Hepatocyte (in vitro differentiated cells): ENCODE data around the gene COPZ2. TPM values are rescaled to one million over a fixed set of nuclear protein-coding genes. Genes with fewer than 3 reads are reported as not detected.
"Not testable (repeated sequence)": the region's sequence is repeated elsewhere in the genome, so short reads cannot be mapped to it uniquely, and the experiment has no call there.

ENCODE experiments used
- DNase-seq: peaks from one replicate; pipeline ENCODE4 v3.0.0-alpha.2; 2016; ENCODE audit warnings: low spot score
- H2AFZ ChIP-seq: fragments of 200-600 bp; sonication (generic); 2 replicates; pipeline ENCODE4 v1.6.0; 2016; ENCODE audit warnings: antibody characterized with exemption, mild to moderate bottlenecking
- H3K27ac ChIP-seq: fragments of 200-600 bp; sonication (generic); 2 replicates; pipeline ENCODE4 v1.5.1; 2016; ENCODE audit warnings: mild to moderate bottlenecking
- H3K27me3 ChIP-seq: fragments of 200-600 bp; sonication (generic); 2 replicates; pipeline ENCODE4 v1.6.1; 2016
- H3K36me3 ChIP-seq: fragments of 200-600 bp; sonication (generic); replicated peaks from 2 replicates; pipeline ENCODE4 v1.5.1; 2016; ENCODE audit warnings: low read depth; ENCODE audit not compliant: insufficient read depth
- H3K4me1 ChIP-seq: fragments of 200-600 bp; sonication (generic); 2 replicates; pipeline ENCODE4 v1.5.1; 2016; ENCODE audit warnings: mild to moderate bottlenecking, moderate library complexity; ENCODE audit not compliant: insufficient read depth
- H3K4me2 ChIP-seq: fragments of 200-600 bp; sonication (generic); 2 replicates; pipeline ENCODE4 v1.6.0; 2016
- H3K4me3 ChIP-seq: fragments of 200-600 bp; sonication (generic); 2 replicates; pipeline ENCODE4 v1.5.1; 2016; ENCODE audit warnings: mild to moderate bottlenecking
- H3K79me2 ChIP-seq: fragments of 200-600 bp; sonication (generic); 2 replicates; pipeline ENCODE4 v1.6.0; 2017; ENCODE audit warnings: mild to moderate bottlenecking
- H3K9me2 ChIP-seq: fragments of 200-600 bp; sonication (generic); replicated peaks from 2 replicates; pipeline ENCODE4 v1.6.0; 2017; ENCODE audit warnings: mild to moderate bottlenecking; ENCODE audit not compliant: insufficient read depth
- H3K9me3 ChIP-seq: fragments of 200-600 bp; sonication (generic); 2 replicates; pipeline ENCODE4 v1.5.1; 2016; ENCODE audit warnings: low read depth, mild to moderate bottlenecking
- H4K20me1 ChIP-seq: fragments of 200-600 bp; sonication (generic); 2 replicates; pipeline ENCODE4 v1.6.0; 2016; ENCODE audit warnings: mild to moderate bottlenecking; ENCODE audit not compliant: insufficient read depth, poor library complexity, severe bottlenecking
- EZH2 ChIP-seq: fragments of 200-600 bp; sonication (generic); IDR thresholded peaks from 2 replicates; pipeline ENCODE4 v1.6.1; 2016; ENCODE audit warnings: antibody characterized with exemption, mild to moderate bottlenecking, borderline replicate concordance
- EZH2phosphoT487 ChIP-seq: fragments of 200-600 bp; sonication (generic); IDR thresholded peaks from one replicate; pipeline ENCODE4 v1.6.1; 2018; ENCODE audit warnings: antibody characterized with exemption, mild to moderate bottlenecking, low read depth, moderate library complexity; ENCODE audit not compliant: unreplicated experiment, severe bottlenecking
- WGBS: methylation state at CpG from one replicate; pipeline ENCODE4 v1.1.6; 2016; ENCODE audit warnings: low lambda C conversion rate; ENCODE audit errors: missing lambda C conversion rate; 5-methylcytosine and 5-hydroxymethylcytosine counted together
- polyA plus RNA-seq: library from polyadenylated mRNA; unstranded; fragments of >200 nt; fragmentation: Nextera tagmentation; extraction: Ambion mirVana; gene quantifications from 2 replicates; pipeline ENCODE4 v1.2.1, GENCODE V29; 2016
- total RNA-seq: library from RNA; depleted of rRNA; stranded (reverse); fragments of >200 nt; gene quantifications from 2 replicates; pipeline ENCODE4 v1.2.3, GENCODE V29; 2014
- TF ChIP-seq, protein P1 (sequence below): fragments of 200-600 bp; sonication (generic); IDR thresholded peaks from 2 replicates; pipeline ENCODE4 v1.5.1; 2016; ENCODE audit warnings: antibody characterized with exemption, mild to moderate bottlenecking; ENCODE audit not compliant: poor library complexity

Gene COPZ2, protein sequence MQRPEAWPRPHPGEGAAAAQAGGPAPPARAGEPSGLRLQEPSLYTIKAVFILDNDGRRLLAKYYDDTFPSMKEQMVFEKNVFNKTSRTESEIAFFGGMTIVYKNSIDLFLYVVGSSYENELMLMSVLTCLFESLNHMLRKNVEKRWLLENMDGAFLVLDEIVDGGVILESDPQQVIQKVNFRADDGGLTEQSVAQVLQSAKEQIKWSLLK
- total RNA-seq (36.0 and 40.7 TPM in 2 replicates), polyA plus RNA-seq (139 and 159 TPM in 2 replicates)

DNA sequence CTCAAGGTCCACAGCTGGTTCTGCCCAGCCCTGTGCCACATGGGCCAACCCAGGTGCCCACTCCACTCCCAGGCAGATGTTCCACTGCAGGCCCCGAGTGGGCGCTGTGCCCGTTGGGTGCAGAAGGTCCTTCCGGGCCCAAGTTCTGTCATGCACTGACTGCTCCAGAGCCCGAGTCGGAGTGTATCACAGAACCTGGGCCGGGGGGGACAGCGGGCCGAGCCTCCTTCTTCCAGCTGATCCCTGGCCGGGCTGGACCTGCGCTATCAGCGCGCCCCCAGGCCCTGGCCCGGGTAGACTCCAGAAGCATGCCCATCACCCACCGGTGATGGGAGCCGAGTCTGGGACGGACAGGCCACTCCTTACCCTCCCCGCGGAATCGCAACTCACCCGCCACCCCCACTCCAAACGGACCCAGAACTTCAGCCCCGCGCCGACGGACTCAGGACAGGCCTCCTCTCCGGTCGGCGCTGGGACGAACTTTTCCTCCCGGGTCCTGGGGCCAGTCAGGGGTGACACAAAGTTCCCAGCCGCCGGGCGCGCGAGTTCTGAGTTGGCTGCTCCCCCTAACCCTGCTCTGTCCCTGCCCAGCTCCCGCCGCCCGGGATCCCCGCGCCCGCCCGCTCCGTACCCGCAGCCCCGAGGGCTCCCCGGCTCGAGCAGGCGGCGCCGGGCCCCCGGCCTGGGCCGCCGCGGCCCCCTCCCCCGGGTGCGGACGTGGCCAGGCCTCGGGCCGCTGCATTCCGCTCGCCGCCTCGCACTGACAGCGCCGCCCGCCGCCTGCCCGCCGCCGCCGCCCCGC is at the start of gene COPZ2:
COPZ2 (minus strand) TSS at position 762 of the 802 bp plus-strand sequence; CDS start at position 742, 20 bp downstream.
- H3K4me3 ChIP-seq, result peak within 1 kb of the TSS; percentile 66
- DNase-seq, result peak; percentile 69
- TF ChIP-seq EZH2, result no peak
- TF ChIP-seq, protein P1, sequence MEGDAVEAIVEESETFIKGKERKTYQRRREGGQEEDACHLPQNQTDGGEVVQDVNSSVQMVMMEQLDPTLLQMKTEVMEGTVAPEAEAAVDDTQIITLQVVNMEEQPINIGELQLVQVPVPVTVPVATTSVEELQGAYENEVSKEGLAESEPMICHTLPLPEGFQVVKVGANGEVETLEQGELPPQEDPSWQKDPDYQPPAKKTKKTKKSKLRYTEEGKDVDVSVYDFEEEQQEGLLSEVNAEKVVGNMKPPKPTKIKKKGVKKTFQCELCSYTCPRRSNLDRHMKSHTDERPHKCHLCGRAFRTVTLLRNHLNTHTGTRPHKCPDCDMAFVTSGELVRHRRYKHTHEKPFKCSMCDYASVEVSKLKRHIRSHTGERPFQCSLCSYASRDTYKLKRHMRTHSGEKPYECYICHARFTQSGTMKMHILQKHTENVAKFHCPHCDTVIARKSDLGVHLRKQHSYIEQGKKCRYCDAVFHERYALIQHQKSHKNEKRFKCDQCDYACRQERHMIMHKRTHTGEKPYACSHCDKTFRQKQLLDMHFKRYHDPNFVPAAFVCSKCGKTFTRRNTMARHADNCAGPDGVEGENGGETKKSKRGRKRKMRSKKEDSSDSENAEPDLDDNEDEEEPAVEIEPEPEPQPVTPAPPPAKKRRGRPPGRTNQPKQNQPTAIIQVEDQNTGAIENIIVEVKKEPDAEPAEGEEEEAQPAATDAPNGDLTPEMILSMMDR, result peak; percentile 50
- no peak for TF ChIP-seq EZH2phosphoT487
- H3K4me1 ChIP-seq, result peaks cover 10% of the 10 kb centered on the region
- H4K20me1 ChIP-seq, result no peaks in the 10 kb centered on the region
- peaks cover 26% of the 10 kb centered on the region for H3K27me3 ChIP-seq
- H3K36me3 ChIP-seq, result no peaks in the 10 kb centered on the region
- H2AFZ ChIP-seq, result peak within 1 kb of the TSS; percentile 94
- 4% methylated on average over 25 of the region's 73 CpGs for WGBS
- H3K9me2 ChIP-seq, result no peaks in the 10 kb centered on the region
- H3K4me2 ChIP-seq, result peak within 1 kb of the TSS; percentile 86
- H3K27ac ChIP-seq, result peak within 1 kb of the TSS; percentile 55
- no peaks in the 10 kb centered on the region for H3K9me3 ChIP-seq
- H3K79me2 ChIP-seq, result no peaks in the 10 kb centered on the region

DNA sequence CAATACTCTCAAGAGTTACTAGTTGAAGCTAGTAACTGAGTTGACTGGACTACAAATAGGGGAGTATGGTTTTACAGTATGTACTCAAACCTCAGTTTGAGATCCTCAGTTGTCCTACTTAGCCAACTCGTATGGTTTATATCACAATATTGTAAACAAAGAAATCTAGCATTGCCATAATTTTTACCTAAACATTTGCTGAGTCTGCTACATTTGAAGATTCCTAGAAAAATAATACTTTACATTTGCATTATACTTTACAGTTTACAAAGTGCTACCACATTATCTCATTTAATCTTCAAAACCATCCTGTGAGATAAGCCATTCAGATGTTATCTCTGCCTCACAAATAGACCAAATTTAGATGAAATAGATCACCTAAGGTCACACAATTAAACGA is 47.3 kb upstream of the COPZ2 start:
- peaks cover 93% of the 10 kb centered on the region for H3K79me2 ChIP-seq
- peaks cover 57% of the 10 kb centered on the region for H4K20me1 ChIP-seq
- no peaks in the 10 kb centered on the region for H3K27me3 ChIP-seq
- DNase-seq, result no peak
- no peak overlapping the region for H2AFZ ChIP-seq
- H3K9me2 ChIP-seq, result no peaks in the 10 kb centered on the region
- TF ChIP-seq EZH2 (no peak), EZH2phosphoT487 (no peak)
- TF ChIP-seq, protein P1, result no peak
- no peak overlapping the region for H3K27ac ChIP-seq
- no peak overlapping the region for H3K4me3 ChIP-seq
- 55% methylated on average over 2 of the region's 2 CpGs for WGBS
- no peaks in the 10 kb centered on the region for H3K36me3 ChIP-seq
- H3K4me1 ChIP-seq, result peaks cover 4% of the 10 kb centered on the region
- no peaks in the 10 kb centered on the region for H3K9me3 ChIP-seq
- H3K4me2 ChIP-seq, result no peak overlapping the region

DNA sequence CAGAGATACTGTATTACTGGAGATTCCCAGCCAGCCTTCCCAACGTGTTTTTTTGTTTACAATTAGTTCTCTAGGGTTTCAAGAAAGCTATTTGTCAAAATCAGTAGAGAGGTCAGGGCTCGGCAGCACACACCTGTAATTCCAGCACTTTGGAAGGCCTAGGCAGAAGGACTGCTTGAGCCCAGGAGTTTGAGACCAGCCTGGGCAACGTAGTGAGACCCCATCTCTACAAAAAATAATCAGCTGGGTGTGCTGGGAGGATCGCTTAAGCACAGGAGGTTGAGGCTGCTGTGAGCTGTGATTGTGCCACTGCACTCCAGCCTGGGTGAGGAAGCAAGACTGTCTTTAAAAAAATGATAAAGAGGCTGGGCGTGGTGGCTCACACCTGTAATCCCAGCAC is 44.3 kb upstream of the COPZ2 start:
- H3K36me3 ChIP-seq, result no peaks in the 10 kb centered on the region
- DNase-seq, result no peak
- TF ChIP-seq, protein P1, result no peak
- no peaks in the 10 kb centered on the region for H3K27me3 ChIP-seq
- H3K79me2 ChIP-seq, result peaks cover 85% of the 10 kb centered on the region
- peaks cover 4% of the 10 kb centered on the region for H3K4me1 ChIP-seq
- no peak overlapping the region for H3K4me3 ChIP-seq
- no peaks in the 10 kb centered on the region for H3K9me3 ChIP-seq
- no peaks in the 10 kb centered on the region for H3K9me2 ChIP-seq
- WGBS, result 82% methylated on average over 5 of the region's 5 CpGs
- H3K27ac ChIP-seq, result no peak overlapping the region
- no peak overlapping the region for H3K4me2 ChIP-seq
- no peak overlapping the region for H2AFZ ChIP-seq
- H4K20me1 ChIP-seq, result peaks cover 53% of the 10 kb centered on the region

DNA sequence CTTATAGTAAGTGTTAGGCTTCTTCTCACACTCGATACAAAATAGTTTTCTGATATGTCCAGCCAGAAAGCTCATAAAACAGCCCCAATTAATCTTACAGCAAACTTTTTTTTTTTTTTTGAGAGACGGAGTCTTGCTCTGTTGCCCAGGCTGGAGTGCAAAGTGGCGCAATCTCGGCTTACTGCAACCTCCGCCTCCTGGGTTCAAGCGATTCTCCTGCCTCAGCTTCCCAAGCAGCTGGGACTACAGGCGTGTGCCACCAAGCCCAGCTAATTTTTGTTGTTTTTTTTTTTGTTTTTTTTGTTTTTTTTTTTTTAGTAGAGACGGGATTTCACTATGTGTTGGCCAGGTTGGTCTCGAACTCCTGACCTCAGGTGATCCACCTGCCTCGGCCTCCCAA is 39.6 kb upstream of the COPZ2 start:
- peaks cover 41% of the 10 kb centered on the region for H3K79me2 ChIP-seq
- not testable (repeated sequence) for DNase-seq, H2AFZ ChIP-seq, H3K4me2 ChIP-seq, H3K4me3 ChIP-seq, H3K36me3 ChIP-seq, H3K9me3 ChIP-seq, H3K4me1 ChIP-seq, H3K9me2 ChIP-seq, H3K27ac ChIP-seq, H3K27me3 ChIP-seq
- WGBS, result 98% methylated on average over 10 of the region's 10 CpGs
- peaks cover 20% of the 10 kb centered on the region for H4K20me1 ChIP-seq
